Measurements from ENCODE around the gene SPTA1.

DNA sequence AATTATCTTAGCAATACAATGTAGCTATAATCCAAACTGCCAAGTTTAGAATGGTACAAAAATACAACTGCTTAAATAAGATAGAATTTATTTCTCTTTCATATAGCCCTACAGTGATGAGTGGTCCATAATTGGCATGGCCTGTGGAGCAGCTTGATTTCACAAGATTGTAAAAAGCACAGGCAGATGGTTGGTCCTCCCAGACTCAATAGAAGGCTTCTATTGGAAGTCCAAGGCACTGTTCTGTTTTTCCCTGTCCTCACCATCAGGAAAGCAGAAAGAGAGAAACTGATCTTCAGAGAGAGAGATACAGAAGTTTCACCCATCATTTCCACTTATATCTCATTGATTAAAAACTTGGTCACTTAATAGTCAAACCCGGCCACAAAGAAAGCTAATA lies 114.3 kb downstream of the SPTA1 start:
- TF ChIP-seq, protein P1, sequence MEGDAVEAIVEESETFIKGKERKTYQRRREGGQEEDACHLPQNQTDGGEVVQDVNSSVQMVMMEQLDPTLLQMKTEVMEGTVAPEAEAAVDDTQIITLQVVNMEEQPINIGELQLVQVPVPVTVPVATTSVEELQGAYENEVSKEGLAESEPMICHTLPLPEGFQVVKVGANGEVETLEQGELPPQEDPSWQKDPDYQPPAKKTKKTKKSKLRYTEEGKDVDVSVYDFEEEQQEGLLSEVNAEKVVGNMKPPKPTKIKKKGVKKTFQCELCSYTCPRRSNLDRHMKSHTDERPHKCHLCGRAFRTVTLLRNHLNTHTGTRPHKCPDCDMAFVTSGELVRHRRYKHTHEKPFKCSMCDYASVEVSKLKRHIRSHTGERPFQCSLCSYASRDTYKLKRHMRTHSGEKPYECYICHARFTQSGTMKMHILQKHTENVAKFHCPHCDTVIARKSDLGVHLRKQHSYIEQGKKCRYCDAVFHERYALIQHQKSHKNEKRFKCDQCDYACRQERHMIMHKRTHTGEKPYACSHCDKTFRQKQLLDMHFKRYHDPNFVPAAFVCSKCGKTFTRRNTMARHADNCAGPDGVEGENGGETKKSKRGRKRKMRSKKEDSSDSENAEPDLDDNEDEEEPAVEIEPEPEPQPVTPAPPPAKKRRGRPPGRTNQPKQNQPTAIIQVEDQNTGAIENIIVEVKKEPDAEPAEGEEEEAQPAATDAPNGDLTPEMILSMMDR (IDR thresholded peaks at IDR 0.05; ENCODE audit: poor library complexity) = no peak
- no peak for TF ChIP-seq EZH2 (IDR thresholded peaks at IDR 0.05; ENCODE audit: borderline replicate concordance)
